Neural crest cell (in vitro differentiated cells): Measurements from ENCODE around the gene CYP2D6. TPM values are rescaled to one million over a fixed set of nuclear protein-coding genes. Genes with fewer than 3 reads are reported as not detected.

Experiments
- DNase-seq: peaks from one replicate; pipeline ENCODE4 v3.0.0; 2021; ENCODE audit warnings: low read depth, mixed read lengths, low spot score
- H3K27ac Mint-ChIP-seq: one replicate; pipeline ENCODE4 v1.8.0; 2021; ENCODE audit warnings: mild to moderate bottlenecking, mixed read lengths; ENCODE audit not compliant: unreplicated experiment
- H3K27me3 Mint-ChIP-seq: 2 replicates; pipeline ENCODE4 v1.8.0; 2021; ENCODE audit warnings: low read depth, mild to moderate bottlenecking, mixed read lengths
- H3K36me3 Mint-ChIP-seq: 2 replicates; pipeline ENCODE4 v1.8.0; 2021; ENCODE audit warnings: low read depth, mild to moderate bottlenecking, mixed read lengths
- H3K4me1 Mint-ChIP-seq: 2 replicates; pipeline ENCODE4 v1.8.0; 2021; ENCODE audit warnings: mixed read lengths
- H3K4me3 Mint-ChIP-seq: one replicate; pipeline ENCODE4 v1.8.0; 2021; ENCODE audit warnings: mild to moderate bottlenecking, mixed read lengths
- H3K9me3 Mint-ChIP-seq: 2 replicates; pipeline ENCODE4 v1.8.0; 2021; ENCODE audit warnings: mixed read lengths
- total RNA-seq: library from RNA; stranded (reverse); gene quantifications from 2 replicates; pipeline ENCODE4 v1.2.1, GENCODE V29; 2021
- TF ChIP-seq, protein P1 (sequence below): fragments of 200-600 bp; sonication (generic); conservative IDR thresholded peaks from 2 replicates; pipeline ENCODE4 v1.5.0; 2021; ENCODE audit warnings: antibody characterized with exemption, mild to moderate bottlenecking

Gene CYP2D6
- total RNA-seq, 1 donor from 2014 or later, result 3.7 TPM

DNA sequence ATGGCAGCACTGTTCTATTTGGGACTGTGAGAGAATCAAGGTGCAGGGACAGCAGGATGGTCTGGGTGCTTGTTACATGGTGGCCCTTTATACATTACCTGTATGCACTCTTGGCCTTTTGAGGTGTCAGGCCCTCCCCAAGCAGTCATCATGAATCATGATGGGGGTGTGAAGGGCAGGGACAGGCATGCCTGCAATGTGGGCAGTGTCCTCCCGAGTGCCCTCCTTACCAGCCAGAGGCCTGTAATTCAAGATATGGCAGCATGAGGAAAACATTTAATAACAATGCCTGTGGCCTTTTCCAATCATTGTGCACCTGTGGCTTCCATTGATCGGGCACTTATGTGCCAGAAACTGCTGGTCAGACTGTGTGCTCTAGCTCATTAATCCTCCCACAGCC lies 25.5 kb upstream of the CYP2D6 start:
- DNase-seq, result no peak
- H3K36me3 Mint-ChIP-seq, result peaks cover 7% of the 10 kb centered on the region
- TF ChIP-seq, protein P1, sequence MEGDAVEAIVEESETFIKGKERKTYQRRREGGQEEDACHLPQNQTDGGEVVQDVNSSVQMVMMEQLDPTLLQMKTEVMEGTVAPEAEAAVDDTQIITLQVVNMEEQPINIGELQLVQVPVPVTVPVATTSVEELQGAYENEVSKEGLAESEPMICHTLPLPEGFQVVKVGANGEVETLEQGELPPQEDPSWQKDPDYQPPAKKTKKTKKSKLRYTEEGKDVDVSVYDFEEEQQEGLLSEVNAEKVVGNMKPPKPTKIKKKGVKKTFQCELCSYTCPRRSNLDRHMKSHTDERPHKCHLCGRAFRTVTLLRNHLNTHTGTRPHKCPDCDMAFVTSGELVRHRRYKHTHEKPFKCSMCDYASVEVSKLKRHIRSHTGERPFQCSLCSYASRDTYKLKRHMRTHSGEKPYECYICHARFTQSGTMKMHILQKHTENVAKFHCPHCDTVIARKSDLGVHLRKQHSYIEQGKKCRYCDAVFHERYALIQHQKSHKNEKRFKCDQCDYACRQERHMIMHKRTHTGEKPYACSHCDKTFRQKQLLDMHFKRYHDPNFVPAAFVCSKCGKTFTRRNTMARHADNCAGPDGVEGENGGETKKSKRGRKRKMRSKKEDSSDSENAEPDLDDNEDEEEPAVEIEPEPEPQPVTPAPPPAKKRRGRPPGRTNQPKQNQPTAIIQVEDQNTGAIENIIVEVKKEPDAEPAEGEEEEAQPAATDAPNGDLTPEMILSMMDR, result no peak
- no peaks in the 10 kb centered on the region for H3K9me3 Mint-ChIP-seq
- no peaks in the 10 kb centered on the region for H3K27me3 Mint-ChIP-seq
- H3K4me3 Mint-ChIP-seq, result no peak overlapping the region
- peaks cover 5% of the 10 kb centered on the region for H3K4me1 Mint-ChIP-seq
- no peak overlapping the region for H3K27ac Mint-ChIP-seq

DNA sequence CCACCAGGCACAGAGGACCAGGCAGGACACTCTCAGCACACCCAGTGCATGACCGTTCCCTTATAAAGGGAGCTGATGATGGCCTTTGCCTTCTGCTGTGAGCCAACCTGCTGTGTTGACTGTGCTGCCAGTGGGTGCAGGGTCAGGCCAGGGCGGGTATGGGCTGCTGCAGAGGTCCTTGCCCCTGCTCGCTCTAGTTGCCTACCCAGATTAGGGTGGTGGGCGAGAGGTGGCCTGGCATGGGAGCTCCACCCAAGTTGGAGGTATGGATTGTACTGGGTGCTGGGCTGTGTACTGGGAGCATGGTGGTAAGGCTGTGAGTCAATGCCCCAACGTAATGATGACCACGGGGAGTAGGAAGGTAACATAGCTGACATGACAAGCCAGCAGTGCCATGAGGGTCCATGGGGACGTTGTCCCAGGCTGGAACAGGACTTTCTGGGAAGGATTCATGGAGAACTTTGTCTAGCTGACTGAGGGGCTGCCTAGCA lies 24.5 kb upstream of the CYP2D6 start:
- DNase-seq, result no peak
- Mint-ChIP-seq H3K4me1 (no peaks in the 10 kb centered on the region), H3K4me3 (no peak overlapping the region), H3K9me3 (no peaks in the 10 kb centered on the region), H3K36me3 (peaks cover 7% of the 10 kb centered on the region), H3K27me3 (no peaks in the 10 kb centered on the region), H3K27ac (no peak overlapping the region)
- TF ChIP-seq, protein P1, result no peak

DNA sequence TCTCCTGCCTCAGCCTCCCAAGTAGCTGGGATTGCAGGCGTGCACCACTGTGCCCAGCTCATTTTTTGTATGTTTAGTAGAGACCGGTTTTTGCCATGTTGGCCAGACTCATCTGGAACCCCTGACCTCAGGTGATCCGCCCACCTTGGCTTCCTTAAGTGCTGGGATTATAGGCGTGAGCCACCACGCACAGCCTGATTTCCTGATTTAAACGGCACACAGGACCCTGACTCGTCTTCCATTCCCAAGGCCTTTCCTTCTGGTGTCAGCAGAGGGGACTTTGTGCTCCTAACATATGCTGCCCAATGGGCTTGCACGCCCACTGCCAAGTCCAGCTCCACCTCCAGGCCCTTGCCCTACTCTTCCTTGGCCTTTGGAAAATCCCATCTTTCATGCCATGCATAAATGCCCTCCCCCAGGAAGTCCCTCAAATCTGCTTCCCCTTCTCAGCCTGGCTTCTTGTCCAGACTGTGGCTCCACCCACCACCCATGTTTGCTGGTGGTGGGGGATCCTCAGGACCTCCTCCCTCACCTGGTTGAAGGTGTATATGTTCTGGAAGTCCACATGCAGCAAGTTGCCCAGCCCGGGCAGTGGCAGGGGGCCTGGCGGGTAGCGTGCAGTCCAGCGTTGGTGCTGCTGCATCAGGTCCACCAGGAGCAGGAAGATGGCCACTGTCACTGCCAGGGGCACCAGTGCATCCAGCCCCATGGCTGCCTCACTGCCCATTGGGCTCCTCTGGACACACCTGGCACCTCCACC lies 23.9 kb upstream of the CYP2D6 start:
- Mint-ChIP-seq H3K36me3 (peaks cover 7% of the 10 kb centered on the region), H3K9me3 (no peaks in the 10 kb centered on the region), H3K4me3 (no peak overlapping the region)

DNA sequence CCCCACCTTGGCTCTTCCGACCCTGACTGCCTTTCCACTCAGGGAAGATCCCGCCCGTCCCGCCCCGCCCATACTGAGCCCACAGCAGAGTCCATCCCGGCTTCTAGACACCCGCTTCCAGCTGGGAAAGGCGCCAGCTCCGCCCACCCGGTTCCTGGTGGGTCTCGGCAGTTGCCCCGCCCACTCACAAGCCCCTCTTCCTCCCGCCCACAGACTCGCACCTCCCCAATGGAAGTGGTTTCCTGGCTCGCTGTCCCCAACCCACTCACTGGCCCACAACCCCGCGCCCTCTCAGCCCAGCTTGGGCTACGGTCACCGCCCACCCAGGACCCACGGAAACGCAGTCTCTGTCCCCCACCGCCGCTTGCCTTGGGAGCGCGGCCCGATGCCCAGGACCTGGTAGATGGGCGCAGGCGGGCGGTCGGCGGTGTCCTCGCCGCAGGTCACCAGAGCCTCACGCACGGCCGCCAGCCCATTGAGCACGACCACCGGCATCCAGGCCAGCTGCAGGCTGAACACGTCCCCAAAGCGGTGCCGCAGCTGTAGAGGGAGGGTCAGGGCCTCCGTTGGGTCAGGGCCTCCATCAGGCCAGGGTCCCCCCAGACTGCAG lies 22.2 kb upstream of the CYP2D6 start:
- Mint-ChIP-seq H3K4me3 (no peak overlapping the region), H3K4me1 (no peaks in the 10 kb centered on the region), H3K9me3 (no peaks in the 10 kb centered on the region), H3K27ac (no peak overlapping the region), H3K36me3 (peaks cover 10% of the 10 kb centered on the region), H3K27me3 (no peaks in the 10 kb centered on the region)
- no peak for DNase-seq
- TF ChIP-seq, protein P1, result no peak

More for the DNA sequence above, 23.9 kb upstream of the CYP2D6 start:
- Mint-ChIP-seq H3K27me3 (no peaks in the 10 kb centered on the region), H3K27ac (peak overlapping the region; percentile 92), H3K4me1 (no peaks in the 10 kb centered on the region)
- TF ChIP-seq, protein P1, result no peak
- DNase-seq, result no peak

DNA sequence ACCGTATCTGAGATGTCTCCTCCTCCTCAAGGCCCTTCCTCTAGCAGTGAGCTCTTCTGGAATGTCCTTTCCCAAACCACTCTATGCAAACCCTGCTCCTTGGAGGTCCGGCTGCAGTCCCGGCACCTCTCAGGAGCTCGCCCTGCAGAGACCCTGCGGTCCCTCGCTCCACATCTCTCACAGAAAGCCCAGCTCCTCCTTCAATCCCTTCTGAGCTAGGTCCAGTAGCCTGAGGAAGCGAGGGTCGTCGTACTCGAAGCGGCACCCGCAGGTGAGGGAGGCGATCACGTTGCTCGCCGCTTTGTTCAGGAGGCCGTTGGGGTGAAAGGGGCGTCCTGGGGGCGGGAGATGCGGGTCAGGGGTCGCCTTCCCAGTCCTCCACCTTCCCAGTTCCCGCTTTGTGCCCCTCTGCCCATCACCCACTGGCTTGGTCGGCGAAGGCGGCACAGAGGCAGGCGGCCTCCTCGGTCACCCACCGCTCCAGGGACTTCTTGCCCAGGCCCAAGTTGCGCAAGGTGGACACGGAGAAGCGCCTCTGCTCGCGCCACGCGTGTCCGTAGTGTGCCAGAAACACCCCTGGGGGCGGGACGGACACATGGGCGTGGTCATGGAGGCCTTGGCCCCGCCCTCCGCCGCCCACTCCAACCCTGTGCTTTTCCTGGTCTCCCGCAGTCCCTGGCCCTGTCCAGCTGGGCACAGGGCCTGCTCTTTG lies 21.5 kb upstream of the CYP2D6 start:
- Mint-ChIP-seq H3K27ac (peak overlapping the region; percentile 78), H3K36me3 (peaks cover 10% of the 10 kb centered on the region)

More for the DNA sequence above, 21.5 kb upstream of the CYP2D6 start:
- Mint-ChIP-seq H3K4me3 (no peak overlapping the region), H3K4me1 (no peaks in the 10 kb centered on the region), H3K9me3 (no peaks in the 10 kb centered on the region), H3K27me3 (no peaks in the 10 kb centered on the region)
- DNase-seq, result no peak
- TF ChIP-seq, protein P1, result no peak
